OCI-LY1 (cell line): ENCODE data around the gene DOCK1.

ENCODE experiments used
- CTCF ChIP-seq: fragments of 200-600 bp; sonication (generic), shearing (Covaris generic); IDR thresholded peaks from 2 replicates; pipeline ENCODE4 v1.5.1; 2017; ENCODE audit warnings: mild to moderate bottlenecking, antibody characterized with exemption, low read length, moderate library complexity, mixed read lengths
- EZH2 ChIP-seq: fragments of 200-600 bp; sonication (generic), shearing (Covaris generic); IDR thresholded peaks from 2 replicates; pipeline ENCODE4 v1.8.0; 2017; ENCODE audit warnings: borderline replicate concordance, mixed run types, mild to moderate bottlenecking, antibody characterized with exemption, low read length, moderate library complexity, mixed read lengths

DNA sequence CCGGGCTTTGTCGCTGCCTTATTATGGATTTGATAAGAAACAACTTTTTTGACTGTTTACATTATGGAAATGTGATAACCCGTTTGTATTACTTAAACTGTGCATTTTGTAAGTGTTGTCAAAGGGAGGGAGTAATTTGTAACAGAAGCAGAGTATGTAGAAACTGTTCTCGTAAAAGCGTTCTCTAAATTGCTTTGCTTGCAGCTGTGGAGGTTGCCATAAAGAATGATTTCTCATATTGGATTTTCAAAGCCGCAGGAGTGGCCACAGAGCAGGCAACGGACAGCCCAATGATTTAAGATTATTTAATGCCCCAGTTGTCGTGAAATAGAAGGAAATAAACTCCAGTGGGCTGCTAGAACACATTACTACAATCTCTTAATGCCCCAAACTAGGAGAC is 405.2 kb downstream of the DOCK1 start:
- no peak for TF ChIP-seq CTCF
- no peak for TF ChIP-seq EZH2
